Fibroblast of the conjunctiva (primary cell): ENCODE results near the gene LGALS3BP.
A peak's percentile ranks its signal among the peaks of the same experiment; 100 is the strongest.

Experiments used
- DNase-seq: peaks from one replicate; pipeline ENCODE4 v3.0.0-alpha.2; 2010; ENCODE audit warnings: low read depth

Gene LGALS3BP

DNA sequence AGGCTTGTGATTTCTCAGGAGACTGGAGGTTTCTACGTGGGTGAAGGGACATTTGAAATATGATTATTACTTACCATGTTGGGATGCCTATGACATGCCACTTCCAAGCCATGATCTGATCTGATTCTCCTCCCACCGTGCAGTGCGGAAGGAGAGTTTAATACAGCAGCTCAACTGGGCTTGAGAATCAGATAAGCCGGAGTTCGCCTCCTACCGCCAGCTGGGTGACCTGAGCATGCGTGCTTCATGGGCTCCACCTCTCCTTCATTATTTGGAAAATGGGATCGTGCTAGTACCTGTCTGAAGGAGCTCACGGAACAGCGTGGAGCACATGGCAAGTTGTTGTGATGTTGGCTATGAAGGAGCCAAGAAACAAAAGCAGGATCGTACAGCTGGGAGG lies 42.2 kb downstream of the LGALS3BP start:
- DNase-seq, result no peak

DNA sequence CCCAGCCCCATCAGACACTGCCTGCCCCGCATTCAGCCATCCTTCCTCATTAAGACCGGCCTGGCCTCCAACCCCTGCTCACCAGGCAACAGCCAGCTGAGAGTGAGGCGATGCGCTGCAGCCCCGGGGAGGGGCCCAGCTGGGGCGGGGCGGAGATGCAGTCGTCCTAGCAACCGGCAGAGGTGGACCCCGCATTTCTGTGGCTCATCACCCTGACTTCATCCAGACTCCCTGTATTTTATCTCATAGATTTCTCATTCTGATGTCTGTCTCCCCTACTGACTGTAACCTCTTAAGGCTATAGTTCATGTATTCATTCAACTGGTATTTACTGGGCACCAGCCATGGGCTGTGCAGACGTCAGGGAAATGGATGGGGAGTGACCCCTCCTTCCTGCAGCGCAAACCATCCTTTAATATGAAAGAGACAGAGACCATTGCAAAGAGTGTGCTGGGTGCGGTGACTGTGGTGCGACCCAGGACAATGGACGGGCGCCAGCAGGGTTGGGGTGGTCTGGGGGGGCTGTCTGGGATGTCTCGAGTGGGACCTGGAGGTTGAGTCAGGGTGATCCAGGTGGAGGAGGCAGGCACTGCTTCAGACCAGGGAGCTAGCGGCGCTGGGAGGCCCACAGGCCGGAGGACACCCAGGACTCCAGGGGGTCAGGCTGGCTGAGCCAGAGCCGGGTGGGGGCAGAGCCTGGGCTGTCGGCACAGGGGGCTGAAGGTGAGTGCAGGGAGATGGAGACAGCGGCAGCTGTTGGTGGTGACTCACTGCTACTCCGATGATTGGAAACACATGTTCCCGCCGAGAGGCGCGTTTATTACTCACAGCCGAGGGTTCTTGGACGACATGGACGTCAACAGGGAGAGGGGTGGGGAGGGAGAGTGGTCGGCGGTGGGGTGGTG lies 44.1 kb downstream of the LGALS3BP start:
- DNase-seq, result peak; percentile 95

DNA sequence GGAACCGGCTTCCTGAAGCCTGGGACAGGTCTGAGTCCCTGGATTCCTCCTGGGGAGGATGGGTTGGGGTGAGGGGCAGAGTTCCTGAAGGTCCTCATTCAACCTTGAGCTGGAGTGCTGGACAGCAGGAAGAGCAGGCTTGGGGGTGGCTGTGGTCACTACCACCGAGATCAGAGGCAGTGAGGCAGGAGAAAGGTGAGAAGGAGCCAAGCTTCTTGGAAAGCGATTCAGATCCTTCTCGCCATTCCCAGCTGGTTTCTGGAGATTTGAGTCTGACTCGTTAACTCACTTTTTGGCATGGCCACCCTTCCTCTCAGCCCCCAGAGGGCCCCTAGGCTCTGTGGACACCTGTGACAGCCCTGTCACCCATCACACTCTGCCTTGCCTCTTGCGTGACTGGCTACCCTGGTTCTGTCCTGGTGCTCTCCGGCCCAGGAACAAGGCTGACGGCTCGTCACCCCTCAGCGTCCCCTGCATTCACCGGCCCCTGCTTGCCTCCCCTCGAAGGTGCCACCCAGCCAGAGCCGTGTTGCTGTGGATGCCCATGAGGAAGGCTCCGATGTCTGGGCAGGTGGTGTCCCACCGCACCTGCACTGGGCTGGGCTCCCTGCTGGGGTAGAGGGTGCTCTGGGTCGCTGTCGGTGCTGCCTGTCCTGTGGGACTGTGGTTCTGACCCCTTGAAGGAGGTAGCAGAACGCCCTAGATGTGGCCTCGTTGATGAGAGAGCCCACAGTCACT lies 44.9 kb downstream of the LGALS3BP start:
- DNase-seq, result no peak

DNA sequence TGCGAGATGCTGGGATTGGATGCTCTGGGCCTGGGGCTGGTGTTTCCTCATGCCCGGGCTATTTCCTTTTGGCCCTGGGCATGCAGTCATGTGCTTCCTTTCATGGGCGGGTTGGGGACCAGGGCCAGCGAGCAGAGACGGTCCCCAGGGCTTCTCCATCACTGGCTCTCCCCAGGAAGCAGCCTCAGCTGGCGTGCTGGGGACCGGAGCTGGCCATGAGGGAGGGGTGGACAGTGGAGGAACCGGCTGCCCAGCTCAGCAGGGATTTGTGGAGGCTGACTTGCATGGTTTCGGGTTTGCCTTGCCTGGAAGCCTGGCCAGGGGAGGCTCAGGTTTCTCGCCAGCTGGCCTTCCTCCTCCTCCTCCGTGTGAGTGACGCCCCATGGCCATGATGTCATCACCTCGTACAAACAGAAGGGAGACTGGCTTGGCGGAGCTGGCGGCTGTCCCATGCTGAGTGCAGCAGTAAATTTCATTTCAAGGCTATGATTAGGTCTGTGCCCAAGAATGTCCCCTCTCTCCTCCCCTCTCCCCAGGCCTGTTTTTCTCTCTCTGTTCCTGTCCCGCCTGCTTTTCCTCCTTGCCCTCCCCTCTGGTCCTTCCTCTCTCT lies 45.7 kb downstream of the LGALS3BP start:
- peak; percentile 97 for DNase-seq

DNA sequence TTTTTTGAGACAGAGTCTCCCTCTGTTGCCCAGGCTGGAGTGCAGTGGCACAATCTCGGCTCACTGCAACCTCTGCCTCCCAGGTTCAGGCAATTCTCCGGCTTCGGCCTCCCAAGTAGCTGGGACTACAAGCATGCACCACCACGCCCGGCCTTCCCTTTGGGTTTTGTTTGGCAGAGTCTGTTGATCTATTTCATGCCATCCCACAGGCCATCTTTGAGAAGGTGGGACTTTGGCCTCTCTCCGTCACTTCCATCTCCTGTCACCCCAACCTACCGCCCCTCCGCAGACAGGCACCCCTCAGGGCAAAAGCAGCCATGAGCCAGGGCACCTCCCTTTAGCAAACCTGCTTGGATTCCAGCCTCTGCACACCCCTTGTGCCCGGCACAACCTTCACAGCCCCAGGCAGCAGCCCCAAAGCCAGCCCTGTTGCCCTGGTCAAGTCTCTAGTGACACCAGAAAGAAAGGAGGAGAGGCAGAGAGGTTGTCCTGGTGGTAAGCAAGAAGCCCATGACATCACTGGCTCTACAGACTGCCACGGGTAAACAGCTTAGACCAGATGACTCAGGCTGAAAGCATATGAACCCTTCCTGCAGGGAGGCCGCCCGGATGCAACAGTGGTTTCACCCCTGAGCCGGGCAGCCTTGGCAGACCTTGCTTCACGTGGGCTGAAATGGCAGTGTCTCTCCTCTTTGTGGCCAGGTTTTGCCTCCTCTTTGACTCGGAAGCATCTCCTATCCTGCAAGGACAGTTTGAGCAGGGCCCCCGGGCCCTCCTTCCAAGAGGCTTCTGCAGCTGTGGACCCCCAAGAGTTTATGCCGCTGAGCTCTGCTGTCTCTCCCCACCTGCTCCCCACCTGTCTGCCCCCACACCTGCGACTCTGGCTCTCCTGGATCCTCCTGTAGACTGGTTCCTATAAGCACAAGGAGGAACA lies 46.4 kb downstream of the LGALS3BP start:
- peak; percentile 91 for DNase-seq

DNA sequence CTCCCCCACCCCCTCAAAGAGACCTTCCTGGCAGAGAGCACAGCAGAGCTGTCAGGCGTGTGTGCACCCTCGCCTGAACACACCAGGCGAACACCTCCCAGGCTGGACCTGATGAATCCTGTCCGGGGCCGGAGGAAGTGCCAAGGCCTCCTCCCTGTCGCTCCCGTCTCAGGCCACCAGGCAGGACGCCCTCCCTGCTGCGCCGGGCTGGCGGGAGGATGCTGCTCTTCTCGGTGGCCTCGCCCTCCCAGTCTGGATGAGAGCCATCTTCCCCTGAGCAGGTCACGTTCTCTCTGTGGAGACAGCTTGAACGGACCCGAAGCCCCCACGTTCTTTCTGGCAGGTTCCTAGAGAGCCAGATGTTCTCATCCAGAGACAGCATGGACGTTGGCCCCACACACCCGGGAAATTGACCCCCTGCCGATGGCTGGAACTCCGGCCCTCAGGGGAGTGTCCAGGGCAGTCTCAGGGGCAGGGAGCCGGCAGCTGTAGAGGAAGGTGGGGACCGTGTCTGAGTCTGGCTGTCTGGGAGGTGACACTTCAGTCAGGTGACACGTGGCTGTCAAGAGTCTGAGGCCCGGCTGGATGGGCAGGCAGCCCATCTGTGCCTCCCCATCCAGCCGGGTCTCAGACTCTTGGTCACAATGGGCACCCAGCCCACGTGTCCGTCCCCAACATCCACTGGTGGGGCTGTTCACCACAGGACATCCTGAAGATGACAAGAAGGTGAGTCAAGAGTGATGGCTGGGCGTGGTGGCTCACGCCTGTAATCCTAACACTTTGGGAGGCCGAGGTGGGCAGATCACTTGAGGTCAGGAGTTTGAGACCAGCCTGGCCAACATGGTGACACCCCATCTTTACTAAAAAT lies 49.6 kb downstream of the LGALS3BP start:
- DNase-seq, result no peak

DNA sequence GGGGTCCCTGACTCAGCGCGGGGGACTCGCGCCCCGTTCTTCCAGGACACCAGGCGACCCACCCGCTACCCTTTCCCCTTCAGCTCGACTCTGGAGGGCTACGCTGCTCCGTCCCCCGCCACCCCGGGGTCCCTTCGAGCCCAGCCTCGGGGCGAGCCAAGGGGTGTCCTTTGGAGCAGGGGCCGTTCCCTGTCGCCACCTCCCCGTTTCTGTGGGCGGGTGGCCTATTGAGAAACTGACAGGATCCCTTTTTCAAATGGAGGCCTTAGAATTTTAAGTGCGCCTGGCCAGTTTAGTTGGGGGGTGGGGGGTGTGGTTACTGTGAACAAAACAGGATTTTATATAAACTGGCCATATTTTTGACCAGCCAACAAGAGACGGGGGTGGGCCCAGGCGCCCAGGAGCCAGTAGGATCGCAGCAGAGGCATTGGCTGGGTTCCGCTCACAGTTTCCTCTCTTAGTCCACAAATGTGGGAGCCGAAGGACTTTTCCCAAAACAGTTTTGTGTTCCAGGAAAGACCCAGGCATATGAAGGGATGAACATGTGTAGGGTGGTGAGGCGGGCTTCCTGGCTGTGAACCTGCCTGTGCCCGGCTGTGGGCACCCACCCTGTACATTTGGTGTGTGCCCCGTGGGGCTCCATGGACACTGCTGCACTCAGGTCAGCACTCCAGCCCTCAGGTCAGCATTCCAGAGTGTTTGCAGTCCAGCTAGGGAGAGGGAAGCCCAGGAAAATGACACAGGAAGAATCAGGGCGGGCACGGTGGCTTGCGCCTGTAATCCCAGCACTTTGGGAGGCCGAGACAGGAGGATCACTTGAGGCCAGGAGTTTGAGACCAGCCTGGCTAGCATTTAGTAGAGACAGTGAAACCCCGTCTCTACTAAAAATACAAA lies 53.8 kb downstream of the LGALS3BP start:
- DNase-seq, result peak; percentile 74

DNA sequence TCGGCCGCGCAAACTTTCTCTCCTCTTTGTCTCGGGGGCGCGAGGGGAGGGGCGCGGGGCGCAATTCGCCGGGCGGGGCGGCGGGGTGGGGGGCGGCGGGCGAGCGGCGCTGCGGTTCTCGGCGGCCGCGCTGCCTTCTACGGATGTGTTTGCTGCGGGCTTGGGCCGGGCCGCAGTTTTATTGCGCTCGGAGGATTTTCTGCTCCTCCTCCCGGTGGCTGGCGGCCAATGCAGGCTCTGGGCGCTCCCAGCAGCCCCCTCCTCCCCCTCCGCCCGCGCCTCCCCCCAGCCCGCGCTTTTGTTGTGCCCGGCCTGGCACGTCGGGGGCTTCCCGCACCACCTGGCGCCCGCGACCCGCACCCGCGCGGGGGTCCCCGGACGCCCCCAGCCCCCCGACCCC lies 54.5 kb downstream of the LGALS3BP start, which contains the start of gene TIMP2:
Gene TIMP2, minus strand, starts transcription at position 154 of the 400 bp plus-strand sequence. CDS start 299 bp downstream, outside the sequence.
- DNase-seq, result peak; percentile 68

DNA sequence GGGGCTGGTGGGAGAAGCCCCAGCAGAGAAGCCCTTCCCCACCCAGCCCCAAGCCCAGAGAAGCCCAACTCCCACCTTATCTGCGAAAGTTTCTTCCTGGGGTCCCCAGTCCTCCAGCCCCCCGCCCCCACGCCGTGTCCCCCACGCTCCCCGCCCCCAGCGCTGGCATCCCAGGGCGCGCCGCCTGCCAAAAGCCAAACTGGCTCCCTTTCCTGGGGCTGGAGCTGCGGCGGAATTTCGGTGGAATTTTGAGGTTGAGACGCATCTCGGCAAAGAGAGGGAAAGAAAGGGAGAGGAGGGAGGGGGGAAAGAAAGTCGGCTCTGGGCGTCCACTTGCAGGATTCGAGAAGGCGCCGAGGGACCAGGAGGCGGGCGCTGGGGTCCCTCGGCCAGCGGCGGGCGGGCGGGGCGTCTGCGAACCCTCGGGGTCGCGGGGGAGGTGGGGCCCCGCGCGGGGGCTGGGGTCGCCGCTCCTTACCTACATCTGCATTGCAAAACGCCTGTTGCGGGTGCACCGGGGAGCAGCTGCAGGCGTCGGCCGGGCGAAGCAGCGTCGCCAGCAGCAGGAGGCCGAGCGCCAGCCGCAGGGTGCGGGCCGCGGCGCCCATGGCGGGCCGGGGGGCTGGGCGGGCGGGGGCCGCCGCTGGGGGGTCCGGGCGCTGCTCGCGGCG lies 55.1 kb downstream of the LGALS3BP start:
- no peak for DNase-seq

DNA sequence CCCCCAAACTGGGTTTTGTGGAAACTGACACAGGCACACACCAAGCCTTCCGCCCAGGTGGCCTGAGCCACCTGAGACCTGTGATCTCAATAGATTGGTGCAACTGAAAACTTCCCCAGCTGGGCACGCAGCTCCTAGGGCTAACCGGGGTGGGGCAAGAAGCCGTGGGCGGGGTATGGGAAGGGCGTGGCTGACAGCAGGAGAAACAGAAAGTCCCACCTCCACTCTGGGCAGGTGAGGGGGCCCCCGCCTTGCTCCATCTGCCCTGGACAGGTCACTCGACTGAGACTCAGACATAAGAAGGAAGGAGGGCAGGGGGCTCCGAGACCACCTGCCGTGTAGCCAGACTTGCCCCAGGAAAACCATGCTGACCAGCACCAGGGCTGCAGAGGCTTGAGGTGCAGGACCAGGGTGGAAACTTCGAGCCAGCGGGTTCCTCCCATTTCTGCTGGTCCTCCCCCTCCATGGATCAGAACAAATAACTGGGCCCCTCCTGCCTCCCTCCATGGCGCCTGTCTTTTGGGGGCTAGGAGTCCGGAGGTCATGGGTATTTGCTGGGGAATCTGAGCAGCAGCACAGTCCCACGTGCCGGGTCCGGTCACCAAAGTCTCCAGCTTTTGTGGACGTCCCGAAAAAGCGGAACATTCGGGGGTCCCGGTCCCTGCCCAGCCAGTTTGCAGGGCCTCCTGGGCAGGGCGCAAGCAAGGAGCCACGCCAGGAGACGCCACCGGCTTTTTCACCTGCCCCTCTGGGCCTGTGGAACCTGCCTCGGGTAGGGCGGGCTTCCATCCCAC lies 55.9 kb downstream of the LGALS3BP start:
- DNase-seq, result no peak

DNA sequence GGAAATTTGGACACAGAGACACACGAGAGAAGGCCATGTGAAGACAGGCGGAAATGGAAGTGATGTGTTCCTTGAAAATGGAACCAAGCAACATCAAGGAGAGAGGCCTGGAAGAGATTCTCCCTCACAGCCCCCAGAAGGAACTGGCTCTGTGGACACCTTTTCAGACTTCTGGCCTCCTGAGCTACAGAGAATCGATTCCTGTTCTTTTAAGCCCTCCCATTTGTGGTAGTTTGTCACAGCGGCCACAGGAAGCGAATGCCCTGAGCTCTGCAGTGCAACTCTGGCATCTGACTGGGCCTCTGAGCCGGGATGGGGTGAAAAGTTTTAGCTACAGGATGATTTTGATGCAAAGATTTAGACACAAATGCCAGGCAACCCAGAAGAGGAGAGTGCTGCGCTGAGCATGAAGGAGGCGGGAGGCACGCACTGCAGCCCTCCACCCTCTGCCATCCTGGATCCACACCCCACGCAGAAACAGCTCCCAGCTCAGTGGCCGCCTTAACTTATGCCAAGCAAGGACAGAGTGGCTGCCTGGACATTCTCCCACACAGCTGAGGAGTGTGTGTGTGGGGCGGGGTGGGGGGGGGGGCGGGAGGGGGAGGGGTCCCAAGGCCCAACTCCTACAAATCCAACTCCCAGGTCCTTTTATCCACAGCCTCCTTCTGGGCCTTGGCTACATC lies 56.8 kb downstream of the LGALS3BP start:
- DNase-seq, result no peak

DNA sequence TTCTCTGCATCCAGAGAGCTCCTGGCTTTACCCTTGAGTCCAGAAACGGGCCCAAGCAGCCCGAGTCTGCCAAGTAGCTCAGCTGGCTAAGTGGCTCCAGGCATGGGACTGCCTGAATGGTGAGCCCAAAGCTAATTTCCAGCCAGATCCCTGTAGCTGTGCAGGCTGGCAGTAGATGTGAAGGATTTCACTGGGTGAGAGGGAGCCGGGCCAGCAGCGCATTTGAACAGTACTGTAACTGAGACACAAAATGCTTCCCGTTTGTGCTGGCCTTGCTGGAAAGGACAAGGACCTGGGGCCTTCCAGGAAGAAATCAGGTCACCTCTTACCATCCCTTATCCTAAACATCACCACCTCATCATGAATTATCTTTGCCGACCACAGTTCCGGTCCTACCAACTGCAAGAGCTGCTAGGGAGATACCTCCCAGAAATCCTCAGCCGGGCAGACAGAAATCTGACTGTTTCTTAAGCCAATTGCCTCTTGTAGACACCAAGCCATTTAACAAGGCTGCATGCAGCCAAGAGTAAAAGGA lies 58.2 kb downstream of the LGALS3BP start:
- DNase-seq, result no peak
